ENCODE results near the gene FKBP1B. TPM values are rescaled to one million over a fixed set of nuclear protein-coding genes. Genes with fewer than 3 reads are reported as not detected.
"Not testable (repeated sequence)": the region's sequence is repeated elsewhere in the genome, so short reads cannot be mapped to it uniquely, and the experiment has no call there.

FKBP1B gene
- total RNA-seq, 1 experiment from 2014 or later, result 59.7 TPM

DNA sequence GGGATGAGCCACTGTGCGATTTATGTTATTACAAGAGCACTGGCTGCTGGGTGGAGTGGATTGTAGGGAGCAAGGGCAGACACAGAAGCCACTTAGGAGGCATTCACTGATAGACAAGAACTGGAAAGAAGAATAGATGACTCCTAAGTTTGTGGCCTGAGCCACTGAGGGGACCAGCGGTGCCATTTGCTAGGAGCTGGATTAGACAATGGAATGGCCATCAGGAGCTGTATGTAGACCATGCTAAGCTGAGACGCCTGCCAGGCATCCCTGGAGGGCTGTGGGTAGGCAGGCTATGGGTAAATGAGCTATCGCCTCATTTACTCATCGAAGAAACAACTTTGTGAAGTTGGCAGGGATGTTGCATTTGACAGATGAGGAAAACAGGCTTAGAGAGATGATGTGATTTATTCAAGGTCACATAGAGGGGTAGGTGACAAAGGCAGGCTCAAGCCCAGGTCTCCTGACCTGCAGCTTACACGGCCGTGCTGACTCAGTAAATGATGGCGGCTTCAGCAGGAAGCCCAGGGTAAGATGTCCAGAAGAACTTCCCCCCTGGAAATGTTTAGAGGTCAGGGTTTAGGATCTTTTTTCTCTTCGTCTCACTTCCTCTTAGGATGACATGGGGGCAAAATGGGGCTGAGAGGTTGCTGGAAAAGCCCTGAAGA lies 36.9 kb upstream of the FKBP1B start:
- no peaks in the 10 kb centered on the region; the same call in 1 of the 2 replicates for H3K4me1 ChIP-seq (ENCODE audit: insufficient read depth, low read length)
- no peak overlapping the region for H3K56ac ChIP-seq (ENCODE audit: insufficient read length, low read depth, low read length)
- H2BK15ac ChIP-seq (ENCODE audit: low read depth, low read length), result no peak overlapping the region
- H2AK5ac ChIP-seq (ENCODE audit: insufficient read length, low read length), result no peak overlapping the region
- no peak overlapping the region for H3K27ac ChIP-seq (ENCODE audit: insufficient read length, low read depth, low read length)
- H3T11ph ChIP-seq (ENCODE audit: low read length), result no peak overlapping the region
- Mint-ChIP-seq H3K36me3 (ENCODE audit: insufficient read depth in 1 of 3, low read depth in 3 of 3) (no peaks in the 10 kb centered on the region; a peak in 1 of 7 replicates), H3K27ac (no peak overlapping the region; a peak in 1 of 7 replicates), H3K4me3 (no peak overlapping the region), H3K9me3 (no peaks in the 10 kb centered on the region), H3K4me1 (peaks cover 26 to 27% of the 10 kb centered on the region in 2 experiments), H3K27me3 (ENCODE audit: low read depth) (peaks cover 15% of the 10 kb centered on the region)
- H3K79me2 ChIP-seq (ENCODE audit: insufficient read depth, low read length), result no peaks in the 10 kb centered on the region
- no peak overlapping the region for H2BK20ac ChIP-seq (ENCODE audit: low read depth, low read length, poor library complexity, severe bottlenecking)
- no peak overlapping the region for H2AFZ ChIP-seq (ENCODE audit: low read length)
- H3K23me2 ChIP-seq (ENCODE audit: insufficient read length, low read depth, low read length, poor library complexity, severe bottlenecking), result peaks cover 2% of the 10 kb centered on the region
- H2BK12ac ChIP-seq (ENCODE audit: insufficient read length, low read depth, low read length), result no peak overlapping the region
- no CpG with 5 or more reads among the region's 9 CpGs for WGBS (ENCODE audit: extremely low coverage, insufficient read length, low lambda C conversion rate)
- no peak overlapping the region for H4K91ac ChIP-seq (ENCODE audit: insufficient read length, low read depth, low read length)
- no peak overlapping the region for H4K5ac ChIP-seq (ENCODE audit: insufficient read length, low read depth, low read length)
- H3K9ac ChIP-seq (ENCODE audit: extremely low read depth, insufficient read length, low read length), result no peak overlapping the region
- no peak overlapping the region for H3K23ac ChIP-seq (ENCODE audit: insufficient read length, low read depth, low read length)
- no peaks in the 10 kb centered on the region for H4K20me1 ChIP-seq (ENCODE audit: control insufficient read depth, insufficient read depth, insufficient read length)
- no peak for DNase-seq
- H3K79me1 ChIP-seq (ENCODE audit: insufficient read depth, low read depth, low read length, poor library complexity, severe bottlenecking), result no peaks in the 10 kb centered on the region
- no peak overlapping the region for H3K14ac ChIP-seq (ENCODE audit: insufficient read depth, low read length)
- no peak overlapping the region for H3K4ac ChIP-seq (ENCODE audit: low read depth, low read length)
- H3K27me3 ChIP-seq (ENCODE audit: insufficient read depth, low read length), result no peaks in the 10 kb centered on the region; the same call in 1 of the 2 replicates
- H2BK5ac ChIP-seq (ENCODE audit: insufficient read length, low read length), result no peak overlapping the region
- no peak overlapping the region for H3K4me2 ChIP-seq (ENCODE audit: insufficient read depth, insufficient read length, low read length)
- H2BK120ac ChIP-seq (ENCODE audit: low read depth, low read length, poor library complexity, severe bottlenecking), result no peak overlapping the region
- no peaks in the 10 kb centered on the region for H3K9me3 ChIP-seq (ENCODE audit: control insufficient read depth, low read depth, low read length)
- TF ChIP-seq, protein P1, sequence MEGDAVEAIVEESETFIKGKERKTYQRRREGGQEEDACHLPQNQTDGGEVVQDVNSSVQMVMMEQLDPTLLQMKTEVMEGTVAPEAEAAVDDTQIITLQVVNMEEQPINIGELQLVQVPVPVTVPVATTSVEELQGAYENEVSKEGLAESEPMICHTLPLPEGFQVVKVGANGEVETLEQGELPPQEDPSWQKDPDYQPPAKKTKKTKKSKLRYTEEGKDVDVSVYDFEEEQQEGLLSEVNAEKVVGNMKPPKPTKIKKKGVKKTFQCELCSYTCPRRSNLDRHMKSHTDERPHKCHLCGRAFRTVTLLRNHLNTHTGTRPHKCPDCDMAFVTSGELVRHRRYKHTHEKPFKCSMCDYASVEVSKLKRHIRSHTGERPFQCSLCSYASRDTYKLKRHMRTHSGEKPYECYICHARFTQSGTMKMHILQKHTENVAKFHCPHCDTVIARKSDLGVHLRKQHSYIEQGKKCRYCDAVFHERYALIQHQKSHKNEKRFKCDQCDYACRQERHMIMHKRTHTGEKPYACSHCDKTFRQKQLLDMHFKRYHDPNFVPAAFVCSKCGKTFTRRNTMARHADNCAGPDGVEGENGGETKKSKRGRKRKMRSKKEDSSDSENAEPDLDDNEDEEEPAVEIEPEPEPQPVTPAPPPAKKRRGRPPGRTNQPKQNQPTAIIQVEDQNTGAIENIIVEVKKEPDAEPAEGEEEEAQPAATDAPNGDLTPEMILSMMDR (conservative IDR thresholded peaks at IDR 0.05), result no peak
- no peak overlapping the region for H4K8ac ChIP-seq (replicated peaks; ENCODE audit: insufficient read length, low read depth, low read length)
- no peak overlapping the region for H3K18ac ChIP-seq (ENCODE audit: insufficient read length, low read depth, low read length)

DNA sequence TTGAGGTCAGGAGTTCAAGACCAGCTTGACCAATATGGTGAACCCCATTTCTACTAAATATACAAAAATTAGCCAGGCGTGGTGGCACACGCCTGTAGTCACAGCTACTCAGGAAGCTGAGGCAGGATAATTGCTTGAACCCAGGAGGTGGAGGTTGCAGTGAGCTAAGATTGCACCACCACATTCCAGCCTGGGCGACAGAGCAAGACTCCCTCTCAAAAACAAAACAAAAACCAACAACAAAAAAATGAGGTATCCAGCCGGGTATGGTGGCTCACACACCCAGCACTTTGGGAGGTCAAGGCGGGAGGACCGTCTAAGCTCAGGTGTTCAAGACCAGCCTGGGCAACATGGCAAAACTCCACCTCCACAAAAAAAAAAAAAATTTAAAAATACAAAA lies 34.6 kb upstream of the FKBP1B start:
- DNase-seq; H3K4me3 Mint-ChIP-seq; H3K4me2 ChIP-seq (ENCODE audit: insufficient read depth, insufficient read length, low read length): not testable (repeated sequence)

More for the DNA sequence above, 34.6 kb upstream of the FKBP1B start:
- no CpG with 5 or more reads among the region's 6 CpGs for WGBS (ENCODE audit: extremely low coverage, insufficient read length, low lambda C conversion rate)
- H2BK120ac ChIP-seq (ENCODE audit: low read depth, low read length, poor library complexity, severe bottlenecking); H2BK5ac ChIP-seq (ENCODE audit: insufficient read length, low read length); H4K91ac ChIP-seq (ENCODE audit: insufficient read length, low read depth, low read length); H3K56ac ChIP-seq (ENCODE audit: insufficient read length, low read depth, low read length); H2BK12ac ChIP-seq (ENCODE audit: insufficient read length, low read depth, low read length); H3K9me3 Mint-ChIP-seq; H3T11ph ChIP-seq (ENCODE audit: low read length); H2AFZ ChIP-seq (ENCODE audit: low read length); H3K9me3 ChIP-seq (ENCODE audit: control insufficient read depth, low read depth, low read length); H2BK15ac ChIP-seq (ENCODE audit: low read depth, low read length); H3K4me1 ChIP-seq (ENCODE audit: insufficient read depth, low read length); H3K14ac ChIP-seq (ENCODE audit: insufficient read depth, low read length); H3K9ac ChIP-seq (ENCODE audit: extremely low read depth, insufficient read length, low read length); H3K36me3 Mint-ChIP-seq (ENCODE audit: insufficient read depth in 1 of 3, low read depth in 3 of 3); H4K5ac ChIP-seq (ENCODE audit: insufficient read length, low read depth, low read length); H2AK5ac ChIP-seq (ENCODE audit: insufficient read length, low read length); H4K8ac ChIP-seq (replicated peaks; ENCODE audit: insufficient read length, low read depth, low read length); H3K23me2 ChIP-seq (ENCODE audit: insufficient read length, low read depth, low read length, poor library complexity, severe bottlenecking); H3K4ac ChIP-seq (ENCODE audit: low read depth, low read length); H2BK20ac ChIP-seq (ENCODE audit: low read depth, low read length, poor library complexity, severe bottlenecking); H3K27ac Mint-ChIP-seq; H3K79me1 ChIP-seq (ENCODE audit: insufficient read depth, low read depth, low read length, poor library complexity, severe bottlenecking); H3K79me2 ChIP-seq (ENCODE audit: insufficient read depth, low read length); H3K23ac ChIP-seq (ENCODE audit: insufficient read length, low read depth, low read length); H3K18ac ChIP-seq (ENCODE audit: insufficient read length, low read depth, low read length); H3K27ac ChIP-seq (ENCODE audit: insufficient read length, low read depth, low read length); H3K27me3 ChIP-seq (ENCODE audit: insufficient read depth, low read length); H3K27me3 Mint-ChIP-seq (ENCODE audit: low read depth); H4K20me1 ChIP-seq (ENCODE audit: control insufficient read depth, insufficient read depth, insufficient read length): not testable (repeated sequence)
- peaks cover 19 to 22% of the 10 kb centered on the region in 2 experiments for H3K4me1 Mint-ChIP-seq
